Measurements from ENCODE around the gene GPSM1.

GRCh38 chr9:136318776-136319241 lies 8.5 kb upstream of the GPSM1 start:
- TF ChIP-seq, protein P1, sequence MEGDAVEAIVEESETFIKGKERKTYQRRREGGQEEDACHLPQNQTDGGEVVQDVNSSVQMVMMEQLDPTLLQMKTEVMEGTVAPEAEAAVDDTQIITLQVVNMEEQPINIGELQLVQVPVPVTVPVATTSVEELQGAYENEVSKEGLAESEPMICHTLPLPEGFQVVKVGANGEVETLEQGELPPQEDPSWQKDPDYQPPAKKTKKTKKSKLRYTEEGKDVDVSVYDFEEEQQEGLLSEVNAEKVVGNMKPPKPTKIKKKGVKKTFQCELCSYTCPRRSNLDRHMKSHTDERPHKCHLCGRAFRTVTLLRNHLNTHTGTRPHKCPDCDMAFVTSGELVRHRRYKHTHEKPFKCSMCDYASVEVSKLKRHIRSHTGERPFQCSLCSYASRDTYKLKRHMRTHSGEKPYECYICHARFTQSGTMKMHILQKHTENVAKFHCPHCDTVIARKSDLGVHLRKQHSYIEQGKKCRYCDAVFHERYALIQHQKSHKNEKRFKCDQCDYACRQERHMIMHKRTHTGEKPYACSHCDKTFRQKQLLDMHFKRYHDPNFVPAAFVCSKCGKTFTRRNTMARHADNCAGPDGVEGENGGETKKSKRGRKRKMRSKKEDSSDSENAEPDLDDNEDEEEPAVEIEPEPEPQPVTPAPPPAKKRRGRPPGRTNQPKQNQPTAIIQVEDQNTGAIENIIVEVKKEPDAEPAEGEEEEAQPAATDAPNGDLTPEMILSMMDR (IDR thresholded peaks at IDR 0.05 in 2 of 3, conservative IDR thresholded peaks at IDR 0.05 in 1 of 3; ENCODE audit: borderline replicate concordance in 1 of 3, insufficient read depth in 1 of 3, low read depth in 2 of 3, low read length in 2 of 3): no peak
- TF ChIP-seq ZNF274 (IDR thresholded peaks at IDR 0.05; ENCODE audit: low read depth, low read length): no peak
- TF ChIP-seq CEBPB (IDR thresholded peaks at IDR 0.05; ENCODE audit: low read depth): no peak
- TF ChIP-seq RAD21 (IDR thresholded peaks at IDR 0.05; ENCODE audit: low read depth): no peak
- no peak for TF ChIP-seq EZH2 (IDR thresholded peaks at IDR 0.05)

Measured in HCT116 (cell line).